HepG2 (cell line): ENCODE results near the gene SYMPK. TPM values are rescaled to one million over a fixed set of nuclear protein-coding genes. Genes with fewer than 3 reads are reported as not detected.

Source experiments
- CENPBD1 ChIP-seq: sonication (generic); formaldehyde crosslinking; IDR thresholded peaks from 2 replicates; pipeline ENCODE4 v1.8.0; 2022; ENCODE audit warnings: missing genetic modification reagents, low read depth, mild to moderate bottlenecking, borderline replicate concordance
- MTF1 ChIP-seq: sonication (generic); formaldehyde crosslinking; IDR thresholded peaks from 2 replicates; pipeline ENCODE4 v1.5.0; 2020; ENCODE audit warnings: missing genetic modification reagents
- MXI1 ChIP-seq: IDR thresholded peaks from 3 replicates; pipeline ENCODE4 v1.6.1; 2012; ENCODE audit warnings: low read depth, low read length, inconsistent platforms, borderline replicate concordance
- NR2C2 ChIP-seq: sonication (generic); formaldehyde crosslinking; IDR thresholded peaks from 2 replicates; pipeline ENCODE4 v1.4.0; 2020; ENCODE audit warnings: missing genetic modification reagents, mild to moderate bottlenecking, moderate library complexity, borderline replicate concordance
- PAXIP1 ChIP-seq: sonication (generic); formaldehyde crosslinking; conservative IDR thresholded peaks from 2 replicates; pipeline ENCODE4 v1.4.0; 2020; ENCODE audit warnings: mild to moderate bottlenecking, missing genetic modification reagents, moderate library complexity
- RARG ChIP-seq: sonication (generic); formaldehyde crosslinking; IDR thresholded peaks from 2 replicates; pipeline ENCODE4 v1.4.0; 2020; ENCODE audit warnings: low read depth, mild to moderate bottlenecking, missing genetic modification reagents
- SALL1 ChIP-seq: sonication (generic); formaldehyde crosslinking; IDR thresholded peaks from 2 replicates; pipeline ENCODE4 v1.8.0; 2022; ENCODE audit warnings: mild to moderate bottlenecking, missing genetic modification reagents
- TBL1XR1 ChIP-seq: fragments of 150-350 bp; IDR thresholded peaks from 2 replicates; pipeline ENCODE4 v1.6.1; 2014; ENCODE audit warnings: borderline replicate concordance, low read length; ENCODE audit not compliant: partially characterized antibody
- ZBTB40 ChIP-seq, 2 experiments: fragments of 450-650 bp in 1 of 2; sonication (generic) in 1 of 2; formaldehyde crosslinking in 1 of 2; IDR thresholded peaks; 2 replicates each; pipeline versions ENCODE4 v1.6.1 to v1.8.0; 2016 to 2022; ENCODE audit warnings: antibody characterized with exemption in 1 of 2, mild to moderate bottlenecking in 1 of 2, missing genetic modification reagents in 1 of 2
- ZNF34 ChIP-seq: sonication (generic); formaldehyde crosslinking; IDR thresholded peaks from 2 replicates; pipeline ENCODE4 v1.4.0; 2020; ENCODE audit warnings: mild to moderate bottlenecking, missing genetic modification reagents, borderline replicate concordance
- ZNF556 ChIP-seq: sonication (generic); formaldehyde crosslinking; IDR thresholded peaks from 2 replicates; pipeline ENCODE4 v1.4.0; 2020; ENCODE audit warnings: mild to moderate bottlenecking, missing genetic modification reagents, borderline replicate concordance
- ZNF616 ChIP-seq: sonication (generic); formaldehyde crosslinking; IDR thresholded peaks from 2 replicates; pipeline ENCODE4 v1.5.0; 2020; ENCODE audit warnings: low read depth, mild to moderate bottlenecking, missing genetic modification reagents
- ZNF724P ChIP-seq: sonication (generic); formaldehyde crosslinking; IDR thresholded peaks from 2 replicates; pipeline ENCODE4 v1.8.0; 2022; ENCODE audit warnings: missing genetic modification reagents, borderline replicate concordance
- polyA plus RNA-seq, 8 experiments: library from polyadenylated mRNA; depleted of rRNA in 3 of 8; stranded (reverse) in 7 of 8; unstranded in 1 of 8; fragments of >200 nt; fragmentation: Illumina TruSeq in 4 of 8; extraction: Trizol in 4 of 8; gene quantifications; 2 replicates each; pipeline versions ENCODE4 v1.2.1 to v1.2.3, GENCODE V29; 2011 to 2016; ENCODE audit warnings: low read depth in 4 of 8, missing spikeins in 1 of 8, mixed read lengths in 1 of 8; ENCODE audit not compliant: insufficient read depth in 1 of 8
- total RNA-seq, 5 experiments: library from RNA; depleted of rRNA; stranded (reverse); fragments of >200 nt; fragmentation: Illumina TruSeq; extraction: Trizol; gene quantifications; 2 replicates each; pipeline ENCODE4 v1.2.3, GENCODE V29; 2016; ENCODE audit warnings: low read depth in 1 of 5

The SYMPK gene
- total and polyA plus RNA-seq, 2 of the 13 experiments (the other 11 are each of a cell fraction or from before 2014, with no cell fraction given), result 21.9 to 55.7 TPM

- peak; percentile 23; the same call in 1 of the 2 replicates for TF ChIP-seq ZBTB40 (IDR thresholded peaks at IDR 0.05)
- no peak for TF ChIP-seq ZBTB40 (CRISPR knock-in tag; IDR thresholded peaks at IDR 0.05)
- TF ChIP-seq MTF1 (CRISPR knock-in tag), result no peak
- TF ChIP-seq NR2C2, result peak; percentile 69; the same call in 1 of the 2 replicates
- TF ChIP-seq MXI1, result peak; percentile 98
- no peak for TF ChIP-seq ZNF616 (CRISPR knock-in tag)
- 0 out of 2 replicates have a peak, but pooled peaks have one; percentile 17 for TF ChIP-seq PAXIP1 (CRISPR knock-in tag)
- TF ChIP-seq SALL1, result peak; percentile 59; the same call in 1 of the 2 replicates
- TF ChIP-seq RARG (CRISPR knock-in tag), result no peak
- TF ChIP-seq ZNF556, result 0 out of 2 replicates have a peak, but pooled peaks have one; percentile 34
- TF ChIP-seq ZNF34, result peak; percentile 77; the same call in 1 of the 2 replicates
- no peak for TF ChIP-seq CENPBD1 (CRISPR knock-in tag)
- TF ChIP-seq TBL1XR1, result no peak
- TF ChIP-seq ZNF724P (CRISPR knock-in tag), result no peak
Observed at GRCh38 chr19:45792470-45793177, 70.3 kb downstream of the SYMPK start, which contains the start of gene DMWD (continued).
